ENCODE data around the gene PSMD12.

DNA sequence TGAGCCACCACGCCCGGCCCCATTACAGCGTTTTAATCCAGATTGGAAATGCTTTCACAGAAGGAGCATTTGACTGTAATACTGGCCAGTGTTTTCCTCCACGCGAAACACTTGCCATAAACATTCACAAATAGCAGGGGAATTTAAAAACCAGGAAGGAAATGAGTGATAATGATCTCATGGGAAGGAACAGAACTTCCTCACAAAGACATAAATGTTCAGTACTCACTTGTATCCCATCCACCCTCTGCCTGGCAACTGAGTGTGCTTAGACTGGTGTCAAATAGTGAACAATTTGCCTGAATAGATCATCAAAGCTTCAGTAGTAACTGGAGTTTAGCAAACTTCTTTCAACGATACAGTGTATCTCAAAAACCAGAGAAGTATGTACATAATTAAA is 54.1 kb downstream of the PSMD12 start:
- TF ChIP-seq POLR2A (IDR thresholded peaks at IDR 0.05) = no peak
- TF ChIP-seq, protein P1, sequence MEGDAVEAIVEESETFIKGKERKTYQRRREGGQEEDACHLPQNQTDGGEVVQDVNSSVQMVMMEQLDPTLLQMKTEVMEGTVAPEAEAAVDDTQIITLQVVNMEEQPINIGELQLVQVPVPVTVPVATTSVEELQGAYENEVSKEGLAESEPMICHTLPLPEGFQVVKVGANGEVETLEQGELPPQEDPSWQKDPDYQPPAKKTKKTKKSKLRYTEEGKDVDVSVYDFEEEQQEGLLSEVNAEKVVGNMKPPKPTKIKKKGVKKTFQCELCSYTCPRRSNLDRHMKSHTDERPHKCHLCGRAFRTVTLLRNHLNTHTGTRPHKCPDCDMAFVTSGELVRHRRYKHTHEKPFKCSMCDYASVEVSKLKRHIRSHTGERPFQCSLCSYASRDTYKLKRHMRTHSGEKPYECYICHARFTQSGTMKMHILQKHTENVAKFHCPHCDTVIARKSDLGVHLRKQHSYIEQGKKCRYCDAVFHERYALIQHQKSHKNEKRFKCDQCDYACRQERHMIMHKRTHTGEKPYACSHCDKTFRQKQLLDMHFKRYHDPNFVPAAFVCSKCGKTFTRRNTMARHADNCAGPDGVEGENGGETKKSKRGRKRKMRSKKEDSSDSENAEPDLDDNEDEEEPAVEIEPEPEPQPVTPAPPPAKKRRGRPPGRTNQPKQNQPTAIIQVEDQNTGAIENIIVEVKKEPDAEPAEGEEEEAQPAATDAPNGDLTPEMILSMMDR (IDR thresholded peaks at IDR 0.05) = no peak

Data from lower leg skin (tissue), 3 donors.